Cortex of kidney (tissue), 1 donor: ENCODE results near the gene TTC23L.

Experiments used
- DNase-seq: peaks from one replicate; lab custom pipeline; 2025; lab: John Stamatoyannopoulos, UW

TTC23L gene

GRCh38 chr5:34870382-34870781 lies 31.4 kb downstream of the TTC23L start:
- no peak for DNase-seq

GRCh38 chr5:34876275-34876674 lies 37.3 kb downstream of the TTC23L start:
- no peak for DNase-seq

GRCh38 chr5:34881246-34881645 lies 42.3 kb downstream of the TTC23L start:
- DNase-seq: no peak

- DNase-seq: no peak
These were observed 47.6 kb downstream of the TTC23L start for GRCh38 chr5:34886392-34887119.

- no peak for DNase-seq
These were observed 50.4 kb downstream of the TTC23L start for GRCh38 chr5:34889394-34889793.

GRCh38 chr5:34891981-34892380 lies 53.0 kb downstream of the TTC23L start:
- DNase-seq: no peak

- DNase-seq: no peak
These were observed 53.5 kb downstream of the TTC23L start for GRCh38 chr5:34892414-34892813.

GRCh38 chr5:34894716-34895115 lies 55.8 kb downstream of the TTC23L start:
- DNase-seq: no peak

GRCh38 chr5:34895641-34896419 lies 56.9 kb downstream of the TTC23L start:
- no peak for DNase-seq

- no peak for DNase-seq
These were observed 58.7 kb downstream of the TTC23L start for GRCh38 chr5:34897646-34898045.

- no peak for DNase-seq
These were observed 59.4 kb downstream of the TTC23L start for GRCh38 chr5:34898258-34898895.

GRCh38 chr5:34899066-34899465 lies 60.1 kb downstream of the TTC23L start:
- no peak for DNase-seq

GRCh38 chr5:34900652-34901051 lies 61.7 kb downstream of the TTC23L start:
- DNase-seq: no peak

- no peak for DNase-seq
These were observed 64.3 kb downstream of the TTC23L start for GRCh38 chr5:34903260-34903659.

- no peak for DNase-seq
These were observed 66.6 kb downstream of the TTC23L start for GRCh38 chr5:34905564-34905963.

- no peak for DNase-seq
These were observed 74.1 kb downstream of the TTC23L start for GRCh38 chr5:34913072-34913471.

- no peak for DNase-seq
These were observed 75.7 kb downstream of the TTC23L start for GRCh38 chr5:34914671-34915138.

GRCh38 chr5:34915139-34915855 lies 76.3 kb downstream of the TTC23L start, which contains the start of the genes BRIX1 and RAD1:
BRIX1 (plus strand) TSS chr5:34915711; CDS start chr5:34915739, 28 bp downstream.
RAD1 (minus strand) TSS chr5:34915504; CDS start chr5:34914892, 612 bp downstream.
- DNase-seq: peak; percentile 97

GRCh38 chr5:34915856-34916192 lies 76.9 kb downstream of the TTC23L start:
- DNase-seq: no peak

- DNase-seq: no peak
These were observed 77.6 kb downstream of the TTC23L start for GRCh38 chr5:34916518-34916917.

GRCh38 chr5:34918025-34918424 lies 79.1 kb downstream of the TTC23L start:
- no peak for DNase-seq

- DNase-seq: no peak
These were observed 80.1 kb downstream of the TTC23L start for GRCh38 chr5:34919077-34919476.
